ENCODE measurements around the gene CCDC47.

Gene CCDC47

GRCh38 chr17:63696381-63696961, 76.9 kb downstream of the CCDC47 start:
- peak; percentile 68 for DNase-seq

DNA sequence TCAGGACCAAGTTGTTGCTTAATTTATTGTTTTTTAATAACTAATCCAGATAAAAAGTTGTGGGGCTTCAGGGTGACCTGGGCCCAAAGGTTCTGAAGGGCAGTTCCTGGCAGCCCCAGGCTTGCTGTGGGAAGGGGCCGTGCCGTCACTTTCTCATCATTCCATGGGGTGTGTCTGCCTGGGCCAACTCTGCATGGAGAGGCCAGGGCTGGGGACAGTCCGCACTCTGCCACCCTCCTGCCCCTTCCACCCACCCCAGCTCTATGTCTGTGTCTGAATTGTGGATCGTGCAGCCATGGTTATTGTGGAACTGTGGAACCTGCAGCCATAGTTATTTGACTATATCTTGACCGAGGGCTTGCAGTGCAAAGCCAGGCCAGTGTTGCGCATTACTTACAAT, 77.5 kb downstream of the CCDC47 start:
- peak; percentile 37 for DNase-seq
